Keratinocyte (primary cell): Measurements from ENCODE around the gene SLCO3A1. TPM values are rescaled to one million over a fixed set of nuclear protein-coding genes. Genes with fewer than 3 reads are reported as not detected.

Source experiments
- DNase-seq: peaks from one replicate; pipeline ENCODE4 v3.0.0-alpha.2; 2011; ENCODE audit warnings: low read depth, missing footprints, low spot score
- FAIRE-seq: peaks from 2 replicates; lab custom pipeline; 2011; peaks lifted over from hg19 to GRCh38; lab: Jason Lieb, UNC
- H2AFZ ChIP-seq: 2 replicates; pipeline ENCODE4 v1.6.0; 2012; ENCODE audit warnings: low read length, control low read depth, inconsistent platforms; ENCODE audit not compliant: control insufficient read depth
- H3K27ac ChIP-seq: 2 replicates; pipeline ENCODE4 v1.5.1; 2011; ENCODE audit warnings: low read length; ENCODE audit not compliant: control insufficient read depth, insufficient read depth
- H3K27me3 ChIP-seq: 3 replicates; pipeline ENCODE4 v1.6.0; 2011; ENCODE audit warnings: low read length; ENCODE audit not compliant: control insufficient read depth, insufficient read depth; ENCODE audit errors: extremely low read depth
- H3K36me3 ChIP-seq, 2 experiments: 2 replicates in 1 of 2; 3 replicates in 1 of 2; pipeline ENCODE4 v1.5.1; 2011; ENCODE audit warnings: low read length in 2 of 2, mild to moderate bottlenecking in 1 of 2; ENCODE audit not compliant: control insufficient read depth in 2 of 2, insufficient read depth in 2 of 2; ENCODE audit errors: extremely low read depth in 1 of 2
- H3K4me1 ChIP-seq: 3 replicates; pipeline ENCODE4 v1.5.1; 2011; ENCODE audit warnings: low read length; ENCODE audit not compliant: control insufficient read depth, insufficient read depth; ENCODE audit errors: extremely low read depth
- H3K4me2 ChIP-seq: 3 replicates; pipeline ENCODE4 v1.6.0; 2011; ENCODE audit warnings: low read depth, low read length; ENCODE audit not compliant: control insufficient read depth, insufficient read depth; ENCODE audit errors: extremely low read depth
- H3K4me3 ChIP-seq, 3 experiments: fragments of 200-600 bp in 1 of 3; sonication (generic) in 1 of 3; 2 replicates in 2 of 3; 3 replicates in 1 of 3; pipeline ENCODE4 v1.5.1; 2011 to 2016; ENCODE audit warnings: low read length in 3 of 3, mild to moderate bottlenecking in 3 of 3, control low read depth in 2 of 3, inconsistent platforms in 1 of 3, low read depth in 1 of 3, mixed read lengths in 1 of 3, mixed run types in 1 of 3, moderate library complexity in 1 of 3; ENCODE audit not compliant: control insufficient read depth in 2 of 3, insufficient read depth in 2 of 3; ENCODE audit errors: extremely low read depth in 1 of 3
- H3K79me2 ChIP-seq: 2 replicates; pipeline ENCODE4 v1.6.0; 2012; ENCODE audit warnings: low read length; ENCODE audit not compliant: control insufficient read depth, insufficient read depth
- H3K9ac ChIP-seq: 3 replicates; pipeline ENCODE4 v1.6.0; 2011; ENCODE audit warnings: low read length; ENCODE audit not compliant: control insufficient read depth, insufficient read depth; ENCODE audit errors: extremely low read depth
- H3K9me1 ChIP-seq: 3 replicates; pipeline ENCODE4 v1.6.0; 2011; ENCODE audit warnings: low read length; ENCODE audit not compliant: control insufficient read depth, insufficient read depth; ENCODE audit errors: extremely low read depth
- H3K9me3 ChIP-seq: 2 replicates; pipeline ENCODE4 v1.5.1; 2012; ENCODE audit warnings: low read depth, low read length; ENCODE audit not compliant: control insufficient read depth
- H4K20me1 ChIP-seq: 3 replicates; pipeline ENCODE4 v1.6.0; 2011; ENCODE audit warnings: low read length; ENCODE audit not compliant: control insufficient read depth, insufficient read depth; ENCODE audit errors: extremely low read depth
- CTCF ChIP-seq, 3 experiments: IDR thresholded peaks in 1 of 3; conservative IDR thresholded peaks in 1 of 3; optimal IDR thresholded peaks in 1 of 3; 2 replicates in 2 of 3; 3 replicates in 1 of 3; pipeline versions ENCODE3 to v1.5.1; 2011; ENCODE audit warnings: low read length in 3 of 3, mild to moderate bottlenecking in 3 of 3, moderate library complexity in 2 of 3, control low read depth in 1 of 3, inconsistent platforms in 1 of 3; ENCODE audit not compliant: insufficient read depth in 2 of 3; ENCODE audit errors: extremely low read depth in 1 of 3
- EZH2 ChIP-seq: IDR thresholded peaks from one replicate; pipeline ENCODE4 v1.6.1; 2012; ENCODE audit warnings: inconsistent platforms, mild to moderate bottlenecking, low read length, moderate library complexity
- dilution Hi-C: fragments of 300-500 bp; cut with MboI; formaldehyde crosslinking; loops from one replicate; pipeline ENCODE4 v1.7.0; 2020; ENCODE audit warnings: low sequenced_read_pairs; ENCODE audit not compliant: extremely low pct_ligation_motif_present
- polyA plus RNA-seq, 5 experiments: library from polyadenylated mRNA; depleted of rRNA in 3 of 5; stranded (reverse) in 3 of 5; stranded (forward) in 1 of 5; unstranded in 1 of 5; fragments of >200 nt; gene quantifications; 1 replicate in 1 of 5; 2 replicates in 3 of 5; 3 replicates in 1 of 5; pipeline versions ENCODE4 v1.2.1 to v1.2.3, GENCODE V29; 2011 to 2012; ENCODE audit warnings: missing spikeins in 2 of 5, low read depth in 1 of 5, low replicate concordance in 1 of 5

Gene SLCO3A1
- polyA plus RNA-seq, 1 donor (not counting 4 experiments of a cell fraction or from before 2014, with no cell fraction given) = 21.3 TPM

- Histone ChIP-seq H3K4me2 (no peak overlapping the region), H3K27me3 (no peaks in the 10 kb centered on the region), H3K4me3 (no peak overlapping the region), H4K20me1 (no peaks in the 10 kb centered on the region), H3K9ac (no peak overlapping the region), H2AFZ (no peak overlapping the region), H3K27ac (no peak overlapping the region), H3K9me1 (no peaks in the 10 kb centered on the region), H3K36me3 (peaks cover 0 to 1% of the 10 kb centered on the region in 2 experiments), H3K9me3 (no peaks in the 10 kb centered on the region), H3K4me1 (peaks cover 26% of the 10 kb centered on the region), H3K79me2 (no peaks in the 10 kb centered on the region)
- no peak for FAIRE-seq
- DNase-seq = no peak
- dilution Hi-C loops = no loop called here
- TF ChIP-seq EZH2 (no peak), CTCF (optimal IDR thresholded peaks at IDR 0.05 in 1 of 3, IDR thresholded peaks at IDR 0.05 in 1 of 3, conservative IDR thresholded peaks at IDR 0.05 in 1 of 3; ENCODE audit: extremely low read depth in 1 of 3, insufficient read depth in 2 of 3, low read length in 3 of 3) (peak; percentile 21 to 60 (median 47))
These were observed 225.5 kb downstream of the SLCO3A1 start for GRCh38 chr15:92079047-92079446.

GRCh38 chr15:92079647-92080255 is 226.2 kb downstream of the SLCO3A1 start:
- FAIRE-seq (no peak), DNase-seq (no peak)
- no peak overlapping the region for H3K9ac ChIP-seq
- no peak overlapping the region for H3K27ac ChIP-seq
- no peaks in the 10 kb centered on the region for H3K9me1 ChIP-seq
- peaks cover 19% of the 10 kb centered on the region for H3K4me1 ChIP-seq
- no peak overlapping the region for H3K4me2 ChIP-seq
- no peak overlapping the region for H2AFZ ChIP-seq
- no peak overlapping the region for H3K4me3 ChIP-seq
- no peaks in the 10 kb centered on the region for H3K27me3 ChIP-seq
- H3K36me3 ChIP-seq = peaks cover 0 to 1% of the 10 kb centered on the region in 2 experiments
- TF ChIP-seq EZH2 (no peak), CTCF (optimal IDR thresholded peaks at IDR 0.05 in 1 of 3, IDR thresholded peaks at IDR 0.05 in 1 of 3, conservative IDR thresholded peaks at IDR 0.05 in 1 of 3; ENCODE audit: extremely low read depth in 1 of 3, insufficient read depth in 2 of 3, low read length in 3 of 3) (no peak)
- dilution Hi-C loops = no loop called here
- H4K20me1 ChIP-seq = no peaks in the 10 kb centered on the region
- H3K9me3 ChIP-seq = no peaks in the 10 kb centered on the region
- no peaks in the 10 kb centered on the region for H3K79me2 ChIP-seq
